ENCODE results near the gene CA10.

GRCh38 chr17:51700011-51700760 is 458.3 kb downstream of the CA10 start:
- TF ChIP-seq POLR2A (IDR thresholded peaks at IDR 0.05; ENCODE audit: low read depth, low read length): no peak
- TF ChIP-seq FOS (IDR thresholded peaks at IDR 0.05; ENCODE audit: borderline replicate concordance, insufficient read depth, low read length): no peak
- no peak for TF ChIP-seq CTCF (IDR thresholded peaks at IDR 0.05; ENCODE audit: extremely low read depth in 1 of 2, insufficient read depth in 1 of 2, low read depth in 1 of 2, low read length in 2 of 2)
- no peak for TF ChIP-seq POLR2AphosphoS5 (IDR thresholded peaks at IDR 0.05; ENCODE audit: insufficient read depth, low read depth, low read length)
- TF ChIP-seq EZH2 (IDR thresholded peaks at IDR 0.05; ENCODE audit: borderline replicate concordance, low read depth, low read length, severe bottlenecking): no peak
